Measurements from ENCODE around the gene GRIK2.

GRCh38 chr6:101879782-101880181 is 486.3 kb downstream of the GRIK2 start:
- no peak for TF ChIP-seq EZH2 (IDR thresholded peaks at IDR 0.05; ENCODE audit: low read length, unreplicated experiment)
- TF ChIP-seq, protein P1, sequence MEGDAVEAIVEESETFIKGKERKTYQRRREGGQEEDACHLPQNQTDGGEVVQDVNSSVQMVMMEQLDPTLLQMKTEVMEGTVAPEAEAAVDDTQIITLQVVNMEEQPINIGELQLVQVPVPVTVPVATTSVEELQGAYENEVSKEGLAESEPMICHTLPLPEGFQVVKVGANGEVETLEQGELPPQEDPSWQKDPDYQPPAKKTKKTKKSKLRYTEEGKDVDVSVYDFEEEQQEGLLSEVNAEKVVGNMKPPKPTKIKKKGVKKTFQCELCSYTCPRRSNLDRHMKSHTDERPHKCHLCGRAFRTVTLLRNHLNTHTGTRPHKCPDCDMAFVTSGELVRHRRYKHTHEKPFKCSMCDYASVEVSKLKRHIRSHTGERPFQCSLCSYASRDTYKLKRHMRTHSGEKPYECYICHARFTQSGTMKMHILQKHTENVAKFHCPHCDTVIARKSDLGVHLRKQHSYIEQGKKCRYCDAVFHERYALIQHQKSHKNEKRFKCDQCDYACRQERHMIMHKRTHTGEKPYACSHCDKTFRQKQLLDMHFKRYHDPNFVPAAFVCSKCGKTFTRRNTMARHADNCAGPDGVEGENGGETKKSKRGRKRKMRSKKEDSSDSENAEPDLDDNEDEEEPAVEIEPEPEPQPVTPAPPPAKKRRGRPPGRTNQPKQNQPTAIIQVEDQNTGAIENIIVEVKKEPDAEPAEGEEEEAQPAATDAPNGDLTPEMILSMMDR (conservative IDR thresholded peaks at IDR 0.05; ENCODE audit: low read depth, low read length) = no peak
